Measurements from ENCODE around the gene OR4E2.
"Not testable (repeated sequence)": the region's sequence is repeated elsewhere in the genome, so short reads cannot be mapped to it uniquely, and the experiment has no call there.

The OR4E2 gene

DNA sequence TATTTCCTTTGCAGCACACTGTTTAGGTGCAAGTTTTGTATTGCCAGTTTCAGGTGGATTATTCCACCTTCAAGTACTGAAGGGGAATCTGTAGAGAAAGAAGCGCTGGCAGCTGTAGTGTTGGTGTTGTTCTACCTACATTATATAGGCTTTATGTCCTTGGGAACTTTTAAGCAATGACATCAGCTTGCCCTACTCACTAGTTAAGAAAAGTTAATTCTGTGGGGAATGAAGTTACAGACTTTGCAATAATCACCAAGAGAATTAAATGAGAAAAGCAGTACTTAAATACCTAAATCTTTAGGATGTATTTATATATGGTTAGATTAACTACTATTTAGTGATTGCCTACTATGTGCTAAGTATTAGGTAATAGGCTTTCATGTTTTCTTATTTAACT is 20.1 kb downstream of the OR4E2 start, which contains the start of gene OR4E1:
Gene OR4E1 (minus strand): TSS at position 101 of the 400 bp plus-strand sequence. CDS start 2,883 bp downstream, outside the sequence.
- no peak for DNase-seq (ENCODE audit: extremely low spot score)
- no peak for TF ChIP-seq NFRKB (IDR thresholded peaks at IDR 0.05)
- TF ChIP-seq SP1 (IDR thresholded peaks at IDR 0.05): no peak
- TF ChIP-seq LEF1 (IDR thresholded peaks at IDR 0.05; ENCODE audit: borderline replicate concordance): no peak
- TF ChIP-seq L3MBTL2 (conservative IDR thresholded peaks at IDR 0.05): no peak
- TF ChIP-seq BHLHE40 (IDR thresholded peaks at IDR 0.05; ENCODE audit: borderline replicate concordance): no peak
- no peak for TF ChIP-seq CTBP1 (IDR thresholded peaks at IDR 0.05; ENCODE audit: borderline replicate concordance)
- no peak for TF ChIP-seq FOXM1 (IDR thresholded peaks at IDR 0.05; ENCODE audit: borderline replicate concordance)
- TF ChIP-seq HDGF (IDR thresholded peaks at IDR 0.05; ENCODE audit: borderline replicate concordance): no peak
- TF ChIP-seq FOXK2 (IDR thresholded peaks at IDR 0.05): no peak
- TF ChIP-seq SUZ12 (IDR thresholded peaks at IDR 0.05): no peak
- TF ChIP-seq ELF4 (IDR thresholded peaks at IDR 0.05): no peak
- POLR2A ChIA-PET: no interaction called here
- CTCF ChIA-PET: no interaction called here

DNA sequence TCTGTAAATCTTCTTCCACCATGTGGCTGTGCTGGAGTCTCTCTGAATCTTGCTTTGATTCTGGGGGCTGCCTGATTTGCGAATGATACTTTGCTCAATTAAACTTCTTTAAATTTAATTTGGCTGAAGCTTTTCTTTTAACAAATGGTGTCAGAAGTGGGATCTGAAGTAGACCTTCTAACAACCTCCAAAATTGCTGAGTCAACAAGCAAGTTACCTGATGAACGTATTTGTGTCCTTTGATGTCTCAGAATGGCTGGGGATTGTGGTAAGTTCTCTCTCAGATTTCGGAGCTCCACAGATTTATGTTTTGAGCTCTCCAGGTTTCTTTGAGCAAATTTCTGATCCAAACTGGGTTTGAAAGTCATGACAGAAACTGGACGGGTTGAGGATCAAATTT is 21.9 kb downstream of the OR4E2 start:
- no peak for DNase-seq (ENCODE audit: extremely low spot score)
- no peak for TF ChIP-seq HDGF (IDR thresholded peaks at IDR 0.05; ENCODE audit: borderline replicate concordance)
- no peak for TF ChIP-seq BHLHE40 (IDR thresholded peaks at IDR 0.05; ENCODE audit: borderline replicate concordance)
- TF ChIP-seq L3MBTL2 (conservative IDR thresholded peaks at IDR 0.05): no peak
- TF ChIP-seq SUZ12 (IDR thresholded peaks at IDR 0.05): no peak
- TF ChIP-seq ELF4 (IDR thresholded peaks at IDR 0.05): no peak
- TF ChIP-seq ZNF384 (IDR thresholded peaks at IDR 0.05): no peak
- ChIA-PET CTCF (no interaction called here), POLR2A (no interaction called here)

DNA sequence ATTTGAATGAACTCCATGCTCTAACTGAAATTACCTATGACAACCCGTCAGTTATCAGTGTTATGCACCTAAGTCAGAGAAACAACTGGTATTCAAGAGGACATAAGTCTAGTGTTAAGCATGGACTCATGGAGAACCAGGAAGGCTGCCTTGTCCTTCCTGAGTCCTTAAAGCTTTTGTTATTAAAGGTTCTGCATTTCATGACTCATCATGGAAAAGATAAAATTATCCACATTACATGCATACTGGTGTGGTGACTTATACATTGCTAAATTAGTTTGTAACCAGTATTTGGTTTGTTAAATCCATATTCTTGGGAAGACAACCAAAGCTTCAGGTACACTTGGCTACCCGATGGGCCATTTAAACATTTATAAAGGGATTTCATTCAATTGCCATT is 26.4 kb downstream of the OR4E2 start:
- CTCF ChIA-PET: no interaction called here
- no peak for TF ChIP-seq NFRKB (IDR thresholded peaks at IDR 0.05)
- TF ChIP-seq BHLHE40 (IDR thresholded peaks at IDR 0.05; ENCODE audit: borderline replicate concordance): no peak
- no peak for TF ChIP-seq FOXK2 (IDR thresholded peaks at IDR 0.05)
- TF ChIP-seq TARDBP (IDR thresholded peaks at IDR 0.05): no peak
- no peak for DNase-seq (ENCODE audit: extremely low spot score)
- POLR2A ChIA-PET: interaction anchor here (0.6 kb wide), 1 partner anchor 169 kb away, joined by 3 read pairs; the partner anchor contains the start of gene METTL3

DNA sequence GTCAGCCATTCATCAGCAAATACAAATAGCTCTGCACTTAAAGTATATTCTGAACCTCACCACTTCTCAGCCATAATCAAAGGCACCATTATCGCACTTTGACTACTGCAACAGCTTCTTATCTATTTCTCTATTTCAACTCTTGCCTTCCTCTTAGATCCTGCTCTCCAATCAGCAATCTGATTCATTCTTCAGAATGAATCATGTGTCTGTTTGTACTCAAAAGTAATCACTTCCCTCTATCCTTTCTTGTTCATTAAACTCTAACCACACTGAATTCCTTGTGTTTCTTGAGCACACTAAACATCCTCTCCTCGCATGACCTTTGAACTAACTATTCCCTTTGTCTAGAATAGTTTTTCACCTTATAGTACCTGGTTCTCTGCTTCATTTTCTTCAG is 32.8 kb downstream of the OR4E2 start:
- ChIA-PET CTCF (interaction anchor here (0.5 kb wide), 1 partner anchor 45 kb away, joined by 4 read pairs; no protein-coding TSS in a partner anchor), POLR2A (no interaction called here)
- DNase-seq (ENCODE audit: extremely low spot score): no peak
- TF ChIP-seq NFRKB (IDR thresholded peaks at IDR 0.05) (no peak), FOXM1 (IDR thresholded peaks at IDR 0.05; ENCODE audit: borderline replicate concordance) (no peak), ELF4 (IDR thresholded peaks at IDR 0.05) (no peak), L3MBTL2 (conservative IDR thresholded peaks at IDR 0.05) (no peak), TARDBP (IDR thresholded peaks at IDR 0.05) (no peak), SP1 (IDR thresholded peaks at IDR 0.05) (no peak), ARNT (IDR thresholded peaks at IDR 0.05) (no peak)
- TF ChIP-seq, protein P1, sequence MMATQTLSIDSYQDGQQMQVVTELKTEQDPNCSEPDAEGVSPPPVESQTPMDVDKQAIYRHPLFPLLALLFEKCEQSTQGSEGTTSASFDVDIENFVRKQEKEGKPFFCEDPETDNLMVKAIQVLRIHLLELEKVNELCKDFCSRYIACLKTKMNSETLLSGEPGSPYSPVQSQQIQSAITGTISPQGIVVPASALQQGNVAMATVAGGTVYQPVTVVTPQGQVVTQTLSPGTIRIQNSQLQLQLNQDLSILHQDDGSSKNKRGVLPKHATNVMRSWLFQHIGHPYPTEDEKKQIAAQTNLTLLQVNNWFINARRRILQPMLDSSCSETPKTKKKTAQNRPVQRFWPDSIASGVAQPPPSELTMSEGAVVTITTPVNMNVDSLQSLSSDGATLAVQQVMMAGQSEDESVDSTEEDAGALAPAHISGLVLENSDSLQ (IDR thresholded peaks at IDR 0.05): no peak

DNA sequence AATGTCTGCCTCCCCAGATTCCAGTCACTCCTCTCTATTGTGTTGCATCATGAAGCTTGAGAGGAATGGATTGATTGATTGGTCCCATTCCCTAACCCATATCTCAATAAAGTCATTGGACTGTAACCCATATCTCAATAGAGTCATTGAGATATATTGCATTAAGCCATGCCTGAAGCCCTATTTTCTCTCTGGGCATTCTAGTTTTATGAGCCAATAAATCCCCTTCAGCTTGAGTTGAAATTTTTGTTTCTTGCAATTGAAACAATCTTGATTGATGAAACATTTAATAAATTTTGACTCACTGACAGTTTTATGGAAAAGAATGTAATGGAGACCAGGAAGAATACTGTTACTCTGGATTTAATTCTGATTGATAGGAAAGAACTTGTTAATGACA is 40.8 kb downstream of the OR4E2 start:
- TF ChIP-seq TARDBP (IDR thresholded peaks at IDR 0.05): 0 out of 2 replicates have a peak, but pooled peaks have one; percentile 31
- TF ChIP-seq, protein P1 (IDR thresholded peaks at IDR 0.05): peak; percentile 99
- no peak for TF ChIP-seq SUZ12 (IDR thresholded peaks at IDR 0.05)
- TF ChIP-seq L3MBTL2 (conservative IDR thresholded peaks at IDR 0.05): no peak
- no peak; the same call in 1 of the 2 replicates for TF ChIP-seq FOXM1 (IDR thresholded peaks at IDR 0.05; ENCODE audit: borderline replicate concordance)
- TF ChIP-seq SP1 (IDR thresholded peaks at IDR 0.05): no peak
- no peak for TF ChIP-seq NFRKB (IDR thresholded peaks at IDR 0.05)
- no peak for TF ChIP-seq FOXK2 (IDR thresholded peaks at IDR 0.05)
- peak; percentile 94 for TF ChIP-seq ARNT (IDR thresholded peaks at IDR 0.05)
- no peak for TF ChIP-seq FOXA1 (IDR thresholded peaks at IDR 0.05)
- peak; percentile 97 for TF ChIP-seq LEF1 (IDR thresholded peaks at IDR 0.05; ENCODE audit: borderline replicate concordance)
- peak; percentile 98 for TF ChIP-seq CTBP1 (IDR thresholded peaks at IDR 0.05; ENCODE audit: borderline replicate concordance)
- no peak for TF ChIP-seq BHLHE40 (IDR thresholded peaks at IDR 0.05; ENCODE audit: borderline replicate concordance)
- TF ChIP-seq ELF4 (IDR thresholded peaks at IDR 0.05): 0 out of 2 replicates have a peak, but pooled peaks have one; percentile 21
- peak; percentile 60 for TF ChIP-seq ZNF384 (IDR thresholded peaks at IDR 0.05)
- ChIA-PET CTCF (interaction anchor here (1.2 kb wide), 1 partner anchor 29 kb away, joined by 3 read pairs; no protein-coding TSS in a partner anchor), POLR2A (no interaction called here)
- DNase-seq (ENCODE audit: extremely low spot score): peak; percentile 56

DNA sequence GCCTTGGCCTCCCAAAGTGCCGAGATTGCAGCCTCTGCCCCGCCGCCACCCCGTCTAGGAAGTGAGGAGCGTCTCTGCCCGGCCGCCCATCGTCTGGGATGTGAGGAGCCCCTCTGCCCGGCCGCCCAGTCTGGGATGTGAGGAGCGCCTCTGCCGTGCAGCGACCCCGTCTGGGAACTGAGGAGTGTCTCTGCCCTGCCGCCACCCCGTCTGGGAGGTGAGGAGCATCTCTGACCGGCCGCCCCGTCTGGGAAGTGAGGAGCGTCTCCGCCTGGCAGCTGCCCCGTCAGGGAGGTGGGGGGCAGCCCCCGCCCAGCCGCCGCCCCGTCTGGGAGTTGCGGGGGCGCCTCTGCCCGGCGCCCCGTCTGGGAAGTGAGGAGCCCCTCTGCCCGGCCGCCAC is 44.0 kb downstream of the OR4E2 start:
- CTCF ChIA-PET; POLR2A ChIA-PET; DNase-seq (ENCODE audit: extremely low spot score): not testable (repeated sequence)

DNA sequence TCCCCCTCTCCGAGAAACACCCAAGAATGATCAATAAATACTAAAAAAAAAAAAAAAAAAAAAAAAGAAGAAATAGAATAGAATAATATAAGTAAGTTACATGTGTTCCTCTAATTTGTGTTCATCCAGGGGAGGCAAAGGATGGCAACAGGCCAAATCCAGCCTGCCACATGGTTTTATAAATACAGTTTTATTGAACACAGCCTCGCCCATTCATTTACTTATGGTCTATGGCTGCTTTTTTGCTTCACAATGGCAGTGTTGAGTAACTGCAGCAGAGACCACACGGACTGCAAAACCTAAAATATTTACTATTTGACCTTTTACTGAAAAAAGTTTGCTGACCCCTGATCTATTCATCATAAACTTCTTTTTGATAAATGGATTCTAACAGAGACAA is 44.9 kb downstream of the OR4E2 start:
- POLR2A ChIA-PET; DNase-seq (ENCODE audit: extremely low spot score); CTCF ChIA-PET: not testable (repeated sequence)

DNA sequence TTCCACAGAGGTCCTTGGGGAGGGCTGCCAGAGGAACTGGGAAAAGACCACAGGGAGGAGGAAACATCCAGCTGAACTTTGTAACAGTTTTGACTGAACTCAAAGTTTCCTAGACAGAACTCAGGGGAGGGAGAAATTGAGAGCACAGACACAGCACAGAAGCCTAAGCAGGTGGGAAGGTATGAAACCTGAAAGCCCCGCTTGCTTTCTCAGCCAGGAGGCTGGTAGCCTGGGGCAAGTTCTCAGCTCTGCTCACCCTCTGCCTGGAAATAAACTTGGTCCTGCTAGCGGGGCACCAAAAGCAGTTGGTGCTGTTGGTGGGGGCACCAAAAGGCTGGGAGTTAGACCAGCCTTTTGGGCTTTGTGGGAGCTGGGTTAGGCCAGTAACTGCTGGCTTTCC is 45.9 kb downstream of the OR4E2 start:
- TF ChIP-seq, protein P1 (IDR thresholded peaks at IDR 0.05): no peak
- no peak for TF ChIP-seq LEF1 (IDR thresholded peaks at IDR 0.05; ENCODE audit: borderline replicate concordance)
- no peak for TF ChIP-seq NFRKB (IDR thresholded peaks at IDR 0.05)
- TF ChIP-seq ARNT (IDR thresholded peaks at IDR 0.05): no peak
- no peak for TF ChIP-seq HDGF (IDR thresholded peaks at IDR 0.05; ENCODE audit: borderline replicate concordance)
- no peak for TF ChIP-seq SUZ12 (IDR thresholded peaks at IDR 0.05)
- TF ChIP-seq BHLHE40 (IDR thresholded peaks at IDR 0.05; ENCODE audit: borderline replicate concordance): no peak
- no peak for TF ChIP-seq FOXK2 (IDR thresholded peaks at IDR 0.05)
- TF ChIP-seq L3MBTL2 (conservative IDR thresholded peaks at IDR 0.05): no peak
- no peak for TF ChIP-seq FOXA1 (IDR thresholded peaks at IDR 0.05)
- no peak for TF ChIP-seq TARDBP (IDR thresholded peaks at IDR 0.05)
- TF ChIP-seq CTBP1 (IDR thresholded peaks at IDR 0.05; ENCODE audit: borderline replicate concordance): no peak
- TF ChIP-seq SP1 (IDR thresholded peaks at IDR 0.05): no peak
- no peak for TF ChIP-seq FOXM1 (IDR thresholded peaks at IDR 0.05; ENCODE audit: borderline replicate concordance)
- no peak for TF ChIP-seq ELF4 (IDR thresholded peaks at IDR 0.05)
- TF ChIP-seq ZNF384 (IDR thresholded peaks at IDR 0.05): no peak
- ChIA-PET POLR2A (no interaction called here), CTCF (interaction anchor here (0.9 to 1.5 kb wide), 2 partner anchors 11 to 12 kb away, joined by 3 to 7 read pairs; no protein-coding TSS in a partner anchor)
- DNase-seq (ENCODE audit: extremely low spot score): no peak
